HepG2 (cell line): ENCODE data around the gene PLXDC2. TPM values are rescaled to one million over a fixed set of nuclear protein-coding genes. Genes with fewer than 3 reads are reported as not detected.
A peak's percentile ranks its signal among the peaks of the same experiment; 100 is the strongest.

Source experiments
- BHLHE40 ChIP-seq: IDR thresholded peaks from 2 replicates; pipeline ENCODE4 v1.6.1; 2011; ENCODE audit warnings: low read length, improper control_type of control experiment
- CSRNP2 ChIP-seq: sonication (generic); formaldehyde crosslinking; conservative IDR thresholded peaks from 2 replicates; pipeline ENCODE4 v1.8.0; 2022; ENCODE audit warnings: low read depth, missing genetic modification reagents
- DBP ChIP-seq: sonication (generic); formaldehyde crosslinking; IDR thresholded peaks from 2 replicates; pipeline ENCODE4 v1.4.0; 2020; ENCODE audit warnings: missing genetic modification reagents; ENCODE audit errors: not compliant biosample characterization
- EEA1 ChIP-seq: sonication (generic); formaldehyde crosslinking; IDR thresholded peaks from 2 replicates; pipeline ENCODE4 v1.5.1; 2020; ENCODE audit warnings: mild to moderate bottlenecking, missing genetic modification reagents, borderline replicate concordance
- EHMT2 ChIP-seq: fragments of 200-600 bp; sonication (generic); IDR thresholded peaks from 2 replicates; pipeline ENCODE4 v1.7.0; 2017; ENCODE audit warnings: antibody characterized with exemption, low read depth, low read length, borderline replicate concordance
- HDAC1 ChIP-seq: sonication (generic); formaldehyde crosslinking; IDR thresholded peaks from 2 replicates; pipeline ENCODE4 v1.5.1; 2020; ENCODE audit warnings: mild to moderate bottlenecking, missing genetic modification reagents
- HDAC6 ChIP-seq: fragments of 200-600 bp; sonication (generic); IDR thresholded peaks from 2 replicates; pipeline ENCODE4 v1.7.0; 2017; ENCODE audit warnings: mild to moderate bottlenecking, antibody characterized with exemption, low read length, low read depth
- LCORL ChIP-seq, 2 experiments: fragments of 450-650 bp in 1 of 2; sonication (generic) in 1 of 2; formaldehyde crosslinking in 1 of 2; IDR thresholded peaks; 2 replicates each; pipeline versions ENCODE4 v1.5.0 to v1.6.1; 2017 to 2020; ENCODE audit warnings: antibody characterized with exemption in 1 of 2, missing genetic modification reagents in 1 of 2
- MED1 ChIP-seq: sonication (generic); formaldehyde crosslinking; IDR thresholded peaks from 2 replicates; pipeline ENCODE4 v1.4.0; 2020; ENCODE audit warnings: missing genetic modification reagents
- MEF2D ChIP-seq: sonication (generic); formaldehyde crosslinking; IDR thresholded peaks from 2 replicates; pipeline ENCODE4 v1.5.1; 2020; ENCODE audit warnings: mild to moderate bottlenecking, missing genetic modification reagents
- MTA3 ChIP-seq: sonication (generic); formaldehyde crosslinking; IDR thresholded peaks from 2 replicates; pipeline ENCODE4 v1.4.0; 2020; ENCODE audit warnings: missing genetic modification reagents
- PTBP1 ChIP-seq: fragments of 200-400 bp; formaldehyde crosslinking; IDR thresholded peaks from 2 replicates; pipeline ENCODE4 v1.6.1; 2018; ENCODE audit warnings: low read length, low read depth; ENCODE audit not compliant: poor library complexity, severe bottlenecking
- SIX4 ChIP-seq: sonication (generic); formaldehyde crosslinking; IDR thresholded peaks from 2 replicates; pipeline ENCODE4 v1.4.0; 2020; ENCODE audit warnings: missing genetic modification reagents
- THAP8 ChIP-seq: sonication (generic); formaldehyde crosslinking; IDR thresholded peaks from 2 replicates; pipeline ENCODE4 v1.5.1; 2020; ENCODE audit warnings: missing genetic modification reagents, mild to moderate bottlenecking, borderline replicate concordance
- ZBTB14 ChIP-seq: sonication (generic); formaldehyde crosslinking; IDR thresholded peaks from 2 replicates; pipeline ENCODE4 v1.4.0; 2020; ENCODE audit warnings: missing genetic modification reagents
- ZNF260 ChIP-seq: sonication (generic); formaldehyde crosslinking; IDR thresholded peaks from 2 replicates; pipeline ENCODE4 v1.4.0; 2020; ENCODE audit warnings: missing genetic modification reagents, low read depth, mild to moderate bottlenecking, borderline replicate concordance
- ZNF343 ChIP-seq: sonication (generic); formaldehyde crosslinking; IDR thresholded peaks from 2 replicates; pipeline ENCODE4 v1.4.0; 2020; ENCODE audit warnings: mild to moderate bottlenecking, missing genetic modification reagents
- ZNF44 ChIP-seq: sonication (generic); formaldehyde crosslinking; IDR thresholded peaks from 2 replicates; pipeline ENCODE4 v1.5.1; 2020; ENCODE audit warnings: mild to moderate bottlenecking, missing genetic modification reagents
- ZNF609 ChIP-seq: sonication (generic); formaldehyde crosslinking; IDR thresholded peaks from 2 replicates; pipeline ENCODE4 v1.4.0; 2020; ENCODE audit warnings: mild to moderate bottlenecking, missing genetic modification reagents, borderline replicate concordance
- ZNF788 ChIP-seq: sonication (generic); formaldehyde crosslinking; IDR thresholded peaks from 2 replicates; pipeline ENCODE4 v1.5.0; 2020; ENCODE audit warnings: mild to moderate bottlenecking, missing genetic modification reagents, borderline replicate concordance
- ZNF83 ChIP-seq: sonication (generic); formaldehyde crosslinking; IDR thresholded peaks from 2 replicates; pipeline ENCODE4 v1.4.0; 2020; ENCODE audit warnings: missing genetic modification reagents, mild to moderate bottlenecking, borderline replicate concordance
- ZZZ3 ChIP-seq: sonication (generic); formaldehyde crosslinking; IDR thresholded peaks from 2 replicates; pipeline ENCODE4 v1.4.0; 2020; ENCODE audit warnings: missing genetic modification reagents, mild to moderate bottlenecking, borderline replicate concordance
- polyA plus RNA-seq, 8 experiments: library from polyadenylated mRNA; depleted of rRNA in 3 of 8; stranded (reverse) in 7 of 8; unstranded in 1 of 8; fragments of >200 nt; fragmentation: Illumina TruSeq in 4 of 8; extraction: Trizol in 4 of 8; gene quantifications; 2 replicates each; pipeline versions ENCODE4 v1.2.1 to v1.2.3, GENCODE V29; 2011 to 2016; ENCODE audit warnings: low read depth in 4 of 8, missing spikeins in 1 of 8, mixed read lengths in 1 of 8; ENCODE audit not compliant: insufficient read depth in 1 of 8
- total RNA-seq, 5 experiments: library from RNA; depleted of rRNA; stranded (reverse); fragments of >200 nt; fragmentation: Illumina TruSeq; extraction: Trizol; gene quantifications; 2 replicates each; pipeline ENCODE4 v1.2.3, GENCODE V29; 2016; ENCODE audit warnings: low read depth in 1 of 5

PLXDC2 gene
- total and polyA plus RNA-seq, 2 of the 13 experiments (the other 11 are each of a cell fraction or from before 2014, with no cell fraction given) = 2.1 to 2.4 TPM

GRCh38 chr10:20114179-20114578 lies 297.9 kb downstream of the PLXDC2 start (continued):
- TF ChIP-seq ZNF44 (CRISPR knock-in tag) = no peak
- TF ChIP-seq ZNF343 = no peak
- TF ChIP-seq ZNF788 (CRISPR knock-in tag) = no peak
- no peak for TF ChIP-seq EHMT2
- TF ChIP-seq ZBTB14 = no peak
- TF ChIP-seq SIX4 (CRISPR knock-in tag) = no peak
- no peak for TF ChIP-seq HDAC6
- peak; percentile 40; the same call in 1 of the 2 replicates for TF ChIP-seq ZNF609
- TF ChIP-seq PTBP1 = no peak
- no peak for TF ChIP-seq DBP (CRISPR knock-in tag)
- TF ChIP-seq EEA1 (CRISPR knock-in tag) = no peak
- no peak for TF ChIP-seq CSRNP2 (CRISPR knock-in tag)
- TF ChIP-seq ZNF83 (CRISPR knock-in tag) = no peak
- no peak for TF ChIP-seq MEF2D (CRISPR knock-in tag)
- TF ChIP-seq ZZZ3 = no peak
- no peak for TF ChIP-seq LCORL (IDR thresholded peaks at IDR 0.05)
- no peak for TF ChIP-seq LCORL (CRISPR knock-in tag; IDR thresholded peaks at IDR 0.05)
- TF ChIP-seq MED1 (CRISPR knock-in tag) = no peak
- TF ChIP-seq BHLHE40 = no peak
- TF ChIP-seq THAP8 (CRISPR knock-in tag) = no peak
- no peak for TF ChIP-seq ZNF260 (CRISPR knock-in tag)
- no peak for TF ChIP-seq MTA3 (CRISPR knock-in tag)
- peak; percentile 38 for TF ChIP-seq HDAC1 (CRISPR knock-in tag)
